Activated CD4-positive, alpha-beta T cell treated with anti-CD3 and anti-CD28 coated beads, Interleukin-2, amount 10 ng/mL, durations not matched to agents 7 days and 5 days (primary cell): ENCODE data around the gene RXRB. TPM values are rescaled to one million over a fixed set of nuclear protein-coding genes. Genes with fewer than 3 reads are reported as not detected.

Experiments used
- CTCF ChIA-PET: fragments of 350-600 bp; sonication (Branson Sonifier 250); formaldehyde crosslinking; loops from one replicate; lab custom pipeline; 2021; ENCODE audit warnings: antibody characterized with exemption; lab: Charles Lee
- POLR2A ChIA-PET: fragments of 350-600 bp; sonication (Branson Sonifier 250); formaldehyde crosslinking; loops from one replicate; lab custom pipeline; 2021; ENCODE audit warnings: antibody characterized with exemption; lab: Charles Lee
- DNase-seq: peaks from one replicate; pipeline ENCODE4 v3.0.0-alpha.2; 2020
- H3K27ac Mint-ChIP-seq: one replicate; pipeline ENCODE4 v1.8.0; 2021; ENCODE audit warnings: mild to moderate bottlenecking, moderate library complexity, mixed read lengths
- H3K27me3 Mint-ChIP-seq: one replicate; pipeline ENCODE4 v1.8.0; 2021; ENCODE audit warnings: mixed read lengths
- H3K36me3 Mint-ChIP-seq: one replicate; pipeline ENCODE4 v1.8.0; 2021; ENCODE audit warnings: low read depth, mixed read lengths
- H3K4me1 Mint-ChIP-seq: one replicate; pipeline ENCODE4 v1.8.0; 2021; ENCODE audit warnings: mixed read lengths
- H3K4me3 Mint-ChIP-seq: one replicate; pipeline ENCODE4 v1.8.0; 2021; ENCODE audit warnings: mild to moderate bottlenecking, moderate library complexity, mixed read lengths
- H3K9me3 Mint-ChIP-seq: one replicate; pipeline ENCODE4 v1.8.0; 2021; ENCODE audit warnings: mixed read lengths
- total RNA-seq, 2 experiments: library from RNA; stranded (reverse); gene quantifications; one replicate each; pipeline ENCODE4 v1.2.3, GENCODE V29; 2021

The RXRB gene
- total RNA-seq, 2 experiments from 2014 or later = 45.0 to 46.2 TPM

DNA sequence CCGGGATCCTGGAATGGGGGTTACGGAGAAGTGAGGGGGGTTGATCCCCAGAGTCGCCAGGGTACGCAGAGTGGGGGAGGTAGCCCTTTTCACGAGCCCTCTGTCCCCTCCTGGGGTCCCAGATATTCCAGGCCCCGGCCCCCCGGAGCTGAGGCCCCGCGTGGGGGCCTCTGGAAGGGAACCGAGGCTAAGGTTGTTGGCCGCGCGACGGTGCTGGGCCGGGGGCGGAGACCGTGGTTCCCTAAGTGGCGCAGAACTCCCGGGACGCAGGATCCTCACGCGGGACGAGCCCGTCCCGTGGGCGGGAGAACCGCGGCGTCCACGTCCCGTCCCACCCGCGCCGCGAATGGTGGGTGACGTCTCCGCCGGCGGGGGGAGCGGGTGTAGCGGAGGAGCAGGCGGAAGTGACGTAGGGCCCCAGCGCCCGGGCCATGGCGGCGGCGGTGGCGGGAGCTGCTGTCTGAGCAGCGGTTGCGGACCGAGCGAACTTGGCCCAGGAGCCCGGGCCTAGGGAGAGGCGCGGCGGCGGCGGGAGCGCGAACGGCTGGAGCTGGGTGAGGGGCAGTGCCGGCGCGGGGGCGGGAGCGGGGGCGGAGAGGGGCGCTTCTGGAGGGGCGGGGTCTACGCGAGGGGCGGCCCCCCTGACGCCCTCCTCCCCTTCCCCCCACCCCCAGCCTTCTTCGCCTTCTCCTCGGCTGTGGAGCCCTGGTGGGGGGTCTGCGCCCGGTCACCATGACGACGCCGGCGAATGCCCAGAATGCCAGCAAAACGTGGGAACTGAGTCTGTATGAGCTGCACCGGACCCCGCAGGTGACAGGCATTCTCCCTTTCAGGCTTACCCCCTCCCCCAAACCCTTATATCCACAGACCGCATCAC lies 7.9 kb upstream of the RXRB start, which contains the start of gene RING1:
RING1 (plus strand) TSS at position 410 of the 877 bp plus-strand sequence; CDS start at position 733, 323 bp downstream.
- Mint-ChIP-seq H3K27me3 (peaks cover 10% of the 10 kb centered on the region), H3K4me1 (peaks cover 55% of the 10 kb centered on the region), H3K27ac (peak within 1 kb of the TSS; percentile 90), H3K36me3 (peaks cover 33% of the 10 kb centered on the region), H3K9me3 (no peaks in the 10 kb centered on the region), H3K4me3 (peak within 1 kb of the TSS; percentile 79)
- ChIA-PET CTCF (interaction anchor here (1.1 to 2.7 kb wide), 6 partner anchors 9 to 84 kb away, joined by 3 to 20 read pairs (median 4); partner anchors contain the start of gene WDR46), POLR2A (interaction anchor here (1.0 kb wide), 3 partner anchors 40 to 236 kb away, joined by 3 read pairs; no protein-coding TSS in a partner anchor)
- DNase-seq = peak; percentile 87

DNA sequence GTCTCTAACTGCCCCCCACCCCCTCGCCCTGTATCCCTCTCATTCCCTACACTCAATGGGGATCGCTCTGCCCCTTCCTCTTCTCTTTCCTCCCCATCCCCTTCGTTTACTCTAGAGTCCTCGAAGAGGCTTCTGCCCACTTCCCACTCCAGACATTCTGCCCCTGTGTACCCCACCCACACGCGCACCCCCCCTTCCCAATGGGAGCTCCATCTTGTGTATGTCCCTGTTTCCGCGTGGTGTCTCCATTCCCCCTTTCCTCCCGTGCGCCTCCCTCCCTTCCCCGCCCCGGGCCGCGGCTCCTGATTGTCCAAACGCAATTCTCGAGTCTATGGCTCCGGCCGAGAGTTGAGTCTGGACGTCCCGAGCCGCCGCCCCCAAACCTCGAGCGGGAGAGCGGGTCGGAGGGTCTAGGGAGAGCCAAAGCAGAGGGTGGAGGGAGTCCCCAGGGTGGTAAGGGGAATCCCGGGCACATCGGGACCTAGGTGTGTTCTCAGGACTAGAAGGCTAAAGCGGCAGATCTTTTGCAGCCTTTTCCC lies 7.2 kb upstream of the RXRB start:
- H3K27ac Mint-ChIP-seq = peak overlapping the region; percentile 90
- peaks cover 3% of the 10 kb centered on the region for H3K27me3 Mint-ChIP-seq
- H3K9me3 Mint-ChIP-seq = no peaks in the 10 kb centered on the region
- no peak for DNase-seq
- H3K4me3 Mint-ChIP-seq = peak overlapping the region; percentile 79
- ChIA-PET CTCF (interaction anchor here (1.1 to 2.7 kb wide), 4 partner anchors 8 to 81 kb away, joined by 3 to 20 read pairs (median 6); partner anchors contain the start of gene WDR46), POLR2A (interaction anchor here (1.0 kb wide), 3 partner anchors 41 to 236 kb away, joined by 3 read pairs; no protein-coding TSS in a partner anchor)
- H3K4me1 Mint-ChIP-seq = peaks cover 56% of the 10 kb centered on the region
- H3K36me3 Mint-ChIP-seq = peaks cover 38% of the 10 kb centered on the region

DNA sequence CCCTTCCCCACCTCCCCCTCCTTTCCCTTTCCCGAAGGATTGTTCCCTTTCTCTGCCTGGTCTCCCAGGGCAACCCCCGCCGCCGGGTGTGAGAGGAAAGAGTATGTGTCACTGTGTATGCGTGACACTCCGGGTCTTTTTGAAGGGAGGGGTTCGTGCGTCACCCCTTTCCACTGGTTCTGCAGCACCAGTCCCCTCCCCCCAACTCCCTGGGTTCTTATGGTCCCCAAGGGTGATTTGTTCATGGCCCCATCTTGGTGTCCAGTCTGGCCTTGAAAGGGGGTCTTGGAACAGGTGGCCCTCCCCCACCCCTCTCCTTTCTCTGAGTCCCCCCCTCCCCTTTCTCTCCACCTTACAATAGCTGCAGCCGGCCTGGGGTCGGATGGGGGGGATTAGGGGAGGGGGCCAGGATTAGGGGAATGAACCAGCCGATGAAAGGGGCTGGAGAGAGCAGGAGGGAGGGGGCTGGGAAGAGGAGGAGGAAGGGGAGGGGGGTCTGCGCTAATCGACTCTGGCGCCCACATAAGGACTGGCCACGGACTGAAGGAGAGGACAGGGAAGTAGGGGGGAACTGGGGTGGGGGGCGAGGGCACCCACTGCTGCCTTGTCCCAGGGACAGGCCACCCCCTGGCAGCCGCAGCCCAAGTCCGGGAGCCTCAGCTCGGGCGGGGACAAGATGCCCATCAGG lies 6.5 kb upstream of the RXRB start:
- H3K27me3 Mint-ChIP-seq = no peaks in the 10 kb centered on the region
- H3K4me1 Mint-ChIP-seq = peaks cover 60% of the 10 kb centered on the region
- ChIA-PET POLR2A (no interaction called here), CTCF (interaction anchor here (1.1 to 2.7 kb wide), 2 partner anchors 42 to 82 kb away, joined by 3 to 20 read pairs; partner anchors contain the start of gene WDR46)
- H3K27ac Mint-ChIP-seq = peak overlapping the region; percentile 90
- H3K4me3 Mint-ChIP-seq = no peak overlapping the region
- no peaks in the 10 kb centered on the region for H3K9me3 Mint-ChIP-seq
- H3K36me3 Mint-ChIP-seq = peaks cover 39% of the 10 kb centered on the region
- DNase-seq = no peak

DNA sequence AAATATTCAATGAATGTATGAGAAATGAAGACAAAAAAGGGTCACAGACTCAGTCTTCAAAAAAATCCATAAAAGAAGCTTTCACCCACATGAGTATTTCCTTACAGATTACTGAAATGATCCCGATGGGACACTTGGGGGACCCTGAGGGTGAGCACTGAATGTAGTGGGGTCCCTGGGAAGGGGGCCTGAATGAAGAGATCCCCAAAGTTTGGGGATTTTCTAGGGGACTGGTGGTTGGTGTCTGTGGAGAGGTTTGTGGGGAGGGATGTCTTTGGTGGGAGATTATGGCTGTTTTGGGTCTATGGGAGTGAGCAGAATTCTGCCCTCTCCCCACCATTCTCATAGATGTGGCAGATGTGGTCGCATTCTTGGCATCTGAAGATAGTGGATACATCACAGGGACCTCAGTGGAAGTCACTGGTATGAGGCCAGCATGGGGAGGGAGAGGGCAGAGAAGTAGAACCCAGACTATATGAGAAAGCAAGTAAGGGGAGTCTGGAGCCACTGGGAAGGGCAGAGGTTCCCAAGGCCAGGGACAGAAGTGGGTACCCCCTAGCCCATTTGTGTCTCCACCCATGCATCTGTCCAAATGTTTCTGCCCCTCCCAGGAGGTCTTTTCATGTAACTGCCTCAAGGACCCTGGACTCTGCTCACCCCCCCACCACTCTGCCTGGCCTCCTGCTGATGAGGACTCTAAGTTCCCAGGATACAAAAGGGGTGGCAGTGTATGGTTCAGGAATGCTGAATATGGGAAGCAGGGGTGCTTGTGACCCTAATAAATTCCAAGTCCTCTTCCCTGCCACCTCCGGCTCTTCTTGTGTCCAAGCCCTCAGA lies 5.8 kb upstream of the RXRB start:
- no peak for DNase-seq
- H3K27me3 Mint-ChIP-seq = no peaks in the 10 kb centered on the region
- CTCF ChIA-PET = no interaction called here

DNA sequence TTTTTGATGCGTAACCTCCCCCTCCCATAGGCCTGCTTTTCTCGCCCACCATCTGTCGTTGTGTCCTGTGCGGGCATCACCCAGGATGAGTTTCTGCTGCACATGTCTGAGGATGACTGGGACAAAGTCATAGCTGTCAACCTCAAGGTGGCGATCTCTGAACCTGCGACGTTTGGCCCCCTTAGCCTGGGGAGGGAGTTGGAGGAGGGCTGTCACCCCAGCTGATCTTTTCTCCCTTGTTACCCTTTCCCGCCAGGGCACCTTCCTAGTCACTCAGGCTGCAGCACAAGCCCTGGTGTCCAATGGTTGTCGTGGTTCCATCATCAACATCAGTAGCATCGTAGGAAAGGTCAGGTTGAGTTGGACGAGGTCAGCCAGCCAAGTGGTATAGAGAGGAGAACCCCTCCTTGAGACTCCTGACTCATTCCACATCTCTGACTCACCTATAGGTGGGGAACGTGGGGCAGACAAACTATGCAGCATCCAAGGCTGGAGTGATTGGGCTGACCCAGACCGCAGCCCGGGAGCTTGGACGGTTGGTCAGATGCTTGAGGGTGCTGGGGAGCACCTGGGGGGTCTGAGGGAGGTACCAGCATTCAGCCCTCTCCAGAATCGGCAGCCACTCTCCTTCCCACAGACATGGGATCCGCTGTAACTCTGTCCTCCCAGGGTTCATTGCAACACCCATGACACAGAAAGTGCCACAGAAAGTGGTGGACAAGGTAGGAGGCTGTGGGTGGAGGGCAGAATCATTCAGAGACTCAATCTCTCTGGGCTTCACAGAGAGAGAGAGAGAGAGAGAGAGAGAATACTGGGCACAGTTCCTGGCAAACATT lies 4.9 kb upstream of the RXRB start:
- POLR2A ChIA-PET = no interaction called here
- H3K4me3 Mint-ChIP-seq = peak overlapping the region; percentile 81
- H3K9me3 Mint-ChIP-seq = no peaks in the 10 kb centered on the region
- peak overlapping the region; percentile 88 for H3K27ac Mint-ChIP-seq
- peaks cover 69% of the 10 kb centered on the region for H3K4me1 Mint-ChIP-seq
- peaks cover 45% of the 10 kb centered on the region for H3K36me3 Mint-ChIP-seq
- H3K27me3 Mint-ChIP-seq = no peaks in the 10 kb centered on the region
- DNase-seq = peak; percentile 25
- CTCF ChIA-PET = interaction anchor here (0.8 to 1.4 kb wide), 2 partner anchors 43 to 361 kb away, joined by 3 to 4 read pairs; no protein-coding TSS in a partner anchor

More for the DNA sequence above, 5.8 kb upstream of the RXRB start:
- Mint-ChIP-seq H3K4me1 (peaks cover 67% of the 10 kb centered on the region), H3K9me3 (no peaks in the 10 kb centered on the region), H3K36me3 (peaks cover 43% of the 10 kb centered on the region), H3K27ac (peak overlapping the region; percentile 88), H3K4me3 (peak overlapping the region; percentile 81)
- POLR2A ChIA-PET = no interaction called here

DNA sequence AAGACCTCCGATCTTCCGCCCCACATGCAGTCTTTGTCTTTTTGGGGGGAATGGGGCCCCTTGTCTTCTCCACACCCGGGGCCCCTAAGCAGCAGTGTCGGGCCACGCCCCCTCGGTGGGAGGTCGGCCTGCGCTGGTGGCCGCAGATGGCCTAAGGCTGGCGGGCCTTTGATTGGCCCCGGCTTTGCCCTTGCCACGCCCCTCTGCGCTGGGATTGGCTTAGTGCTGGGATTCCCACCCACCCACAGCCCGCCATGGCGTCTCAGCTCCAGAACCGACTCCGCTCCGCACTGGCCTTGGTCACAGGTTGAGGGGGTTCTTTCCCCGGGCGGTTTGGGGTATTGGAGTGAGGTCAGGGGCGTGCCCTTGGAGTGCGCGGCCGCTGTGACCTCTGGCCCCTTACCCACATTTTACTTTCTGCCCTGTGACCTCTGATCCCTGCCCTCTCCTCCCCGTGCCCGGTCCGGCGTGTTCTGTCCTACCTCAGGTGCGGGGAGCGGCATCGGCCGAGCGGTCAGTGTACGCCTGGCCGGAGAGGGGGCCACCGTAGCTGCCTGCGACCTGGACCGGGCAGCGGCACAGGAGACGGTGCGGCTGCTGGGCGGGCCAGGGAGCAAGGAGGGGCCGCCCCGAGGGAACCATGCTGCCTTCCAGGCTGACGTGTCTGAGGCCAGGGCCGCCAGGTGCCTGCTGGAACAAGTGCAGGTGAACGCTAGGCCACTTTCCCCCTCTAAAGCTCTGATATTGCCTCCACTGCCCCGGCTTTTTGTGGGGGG lies 4.1 kb upstream of the RXRB start, which contains the start of gene HSD17B8:
HSD17B8 (plus strand) TSS at position 241 of the 776 bp plus-strand sequence; CDS start at position 255, 14 bp downstream.
- DNase-seq = peak; percentile 93
- no peaks in the 10 kb centered on the region for H3K9me3 Mint-ChIP-seq
- H3K36me3 Mint-ChIP-seq = peaks cover 38% of the 10 kb centered on the region
- POLR2A ChIA-PET = no interaction called here
- H3K27ac Mint-ChIP-seq = peak within 1 kb of the TSS; percentile 88
- H3K4me1 Mint-ChIP-seq = peaks cover 65% of the 10 kb centered on the region
- peak within 1 kb of the TSS; percentile 81 for H3K4me3 Mint-ChIP-seq
- CTCF ChIA-PET = interaction anchor here (0.8 to 1.4 kb wide), 2 partner anchors 42 to 360 kb away, joined by 3 to 4 read pairs; no protein-coding TSS in a partner anchor
- H3K27me3 Mint-ChIP-seq = no peaks in the 10 kb centered on the region

DNA sequence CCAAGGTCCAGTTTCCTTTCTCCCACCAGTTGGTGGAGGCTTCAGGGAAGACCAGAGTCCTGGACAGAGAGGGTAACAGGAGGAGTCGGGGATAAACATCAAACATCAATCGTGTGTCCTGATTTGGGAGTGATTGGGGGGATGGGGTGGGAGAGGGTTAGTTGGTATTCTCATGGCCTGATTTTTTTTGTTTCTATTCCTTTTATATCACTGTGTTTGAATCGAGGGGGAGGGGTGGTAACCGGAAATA lies 3.6 kb upstream of the RXRB start:
- peak overlapping the region; percentile 81 for H3K4me3 Mint-ChIP-seq
- DNase-seq = no peak
- peaks cover 65% of the 10 kb centered on the region for H3K4me1 Mint-ChIP-seq
- peak overlapping the region; percentile 88 for H3K27ac Mint-ChIP-seq
- ChIA-PET POLR2A (no interaction called here), CTCF (no interaction called here)
- H3K9me3 Mint-ChIP-seq = no peaks in the 10 kb centered on the region
- H3K36me3 Mint-ChIP-seq = peaks cover 33% of the 10 kb centered on the region
- H3K27me3 Mint-ChIP-seq = no peaks in the 10 kb centered on the region

DNA sequence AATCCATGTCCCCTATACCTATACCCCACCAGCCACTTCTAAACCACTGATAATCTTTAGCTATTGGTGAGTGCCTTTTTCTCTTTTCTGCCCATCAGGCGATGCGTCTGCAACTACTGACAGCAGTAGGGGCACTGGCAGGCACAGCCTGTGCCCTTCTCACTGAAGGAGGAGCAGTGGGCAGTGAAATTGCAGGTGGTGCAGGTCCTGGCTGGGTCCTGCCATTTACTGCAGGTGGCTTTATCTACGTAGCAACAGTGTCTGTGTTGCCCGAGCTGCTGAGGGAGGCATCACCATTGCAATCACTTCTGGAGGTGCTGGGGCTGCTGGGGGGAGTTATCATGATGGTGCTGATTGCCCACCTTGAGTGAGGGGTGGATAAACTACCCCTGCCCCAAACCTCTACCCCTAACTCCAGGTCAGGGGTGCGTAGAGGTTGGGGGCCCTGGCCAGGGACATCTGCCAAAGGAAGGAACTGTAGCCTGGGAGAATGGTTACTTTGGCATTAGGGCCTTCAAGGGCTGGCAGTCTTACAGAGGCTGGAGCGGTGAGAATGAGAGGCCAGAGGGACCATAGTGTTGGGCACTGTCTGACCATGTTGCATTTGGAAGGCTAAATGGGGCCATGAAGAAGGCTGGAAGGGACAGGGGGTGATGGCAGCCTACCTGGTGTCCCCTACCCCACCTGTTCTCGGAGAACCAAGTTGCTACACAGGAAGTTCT lies 3.1 kb upstream of the RXRB start:
- peaks cover 65% of the 10 kb centered on the region for H3K4me1 Mint-ChIP-seq
- H3K4me3 Mint-ChIP-seq = peak overlapping the region; percentile 81
- CTCF ChIA-PET = interaction anchor here (0.5 kb wide), 1 partner anchor 348 kb away, joined by 3 read pairs; no protein-coding TSS in a partner anchor
- H3K27ac Mint-ChIP-seq = no peak overlapping the region
- H3K27me3 Mint-ChIP-seq = no peaks in the 10 kb centered on the region
- POLR2A ChIA-PET = interaction anchor here (0.6 kb wide), 1 partner anchor 115 kb away, joined by 4 read pairs; no protein-coding TSS in a partner anchor
- no peak for DNase-seq
- H3K36me3 Mint-ChIP-seq = peaks cover 32% of the 10 kb centered on the region
- H3K9me3 Mint-ChIP-seq = no peaks in the 10 kb centered on the region

DNA sequence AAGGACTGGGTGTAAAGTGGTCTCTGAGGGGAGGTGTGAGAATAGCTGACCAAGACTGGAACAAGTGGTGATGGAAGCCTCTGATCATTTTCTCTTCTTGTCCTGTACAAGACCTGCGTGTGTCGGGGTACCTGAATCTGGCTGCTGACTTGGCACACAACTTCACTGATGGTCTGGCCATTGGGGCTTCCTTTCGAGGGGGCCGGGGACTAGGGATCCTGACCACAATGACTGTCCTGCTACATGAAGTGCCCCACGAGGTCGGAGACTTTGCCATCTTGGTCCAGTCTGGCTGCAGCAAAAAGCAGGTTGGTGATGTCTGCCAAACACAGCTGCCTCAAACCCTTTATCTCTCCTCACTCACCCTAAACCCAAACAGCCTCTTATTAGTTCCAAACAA lies 2.3 kb upstream of the RXRB start:
- POLR2A ChIA-PET = interaction anchor here (0.6 kb wide), 1 partner anchor 115 kb away, joined by 4 read pairs; no protein-coding TSS in a partner anchor
- Mint-ChIP-seq H3K9me3 (no peaks in the 10 kb centered on the region), H3K27ac (no peak overlapping the region)

DNA sequence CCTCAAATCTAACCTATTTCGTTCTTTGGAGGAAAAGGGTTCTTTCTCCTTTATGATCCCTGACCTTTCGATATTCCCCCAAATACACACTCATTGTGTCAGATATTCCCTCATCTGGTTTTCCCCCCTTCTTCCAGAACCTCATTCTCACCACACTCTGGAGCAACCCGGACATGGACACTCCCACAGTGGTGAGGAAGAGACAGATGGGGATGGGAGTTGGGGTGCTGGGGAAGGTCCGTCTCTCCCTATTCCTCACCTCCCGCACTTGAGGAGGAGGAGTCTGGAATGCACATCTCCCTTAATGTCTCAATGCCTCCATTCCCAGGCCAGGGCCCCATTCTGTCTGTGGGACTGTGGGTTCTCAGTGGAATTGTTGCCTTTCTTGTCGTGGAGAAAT lies 1.5 kb upstream of the RXRB start:
- Mint-ChIP-seq H3K9me3 (no peaks in the 10 kb centered on the region), H3K27ac (peak overlapping the region; percentile 99), H3K4me1 (peaks cover 79% of the 10 kb centered on the region), H3K36me3 (peaks cover 32% of the 10 kb centered on the region), H3K4me3 (peak overlapping the region; percentile 100), H3K27me3 (no peaks in the 10 kb centered on the region)
- DNase-seq = no peak
- ChIA-PET POLR2A (no interaction called here), CTCF (no interaction called here)

More for the DNA sequence above, 2.3 kb upstream of the RXRB start:
- CTCF ChIA-PET = no interaction called here
- Mint-ChIP-seq H3K4me3 (peak overlapping the region; percentile 27), H3K36me3 (peaks cover 32% of the 10 kb centered on the region), H3K4me1 (peaks cover 73% of the 10 kb centered on the region), H3K27me3 (no peaks in the 10 kb centered on the region)
- DNase-seq = no peak
